DOHH2 (cell line): ENCODE results near the gene RAD51D.
A peak's percentile ranks its signal among the peaks of the same experiment; 100 is the strongest.
"Not testable (repeated sequence)": the region's sequence is repeated elsewhere in the genome, so short reads cannot be mapped to it uniquely, and the experiment has no call there.

Source experiments
- H3F3A ChIP-seq: fragments of 200-600 bp; sonication (generic), shearing (Covaris generic); 2 replicates; pipeline ENCODE4 v1.6.0; 2016; ENCODE audit warnings: antibody characterized with exemption, mild to moderate bottlenecking; ENCODE audit not compliant: control insufficient read depth, insufficient read depth
- H3K27ac ChIP-seq: fragments of 200-600 bp; sonication (generic); 2 replicates; pipeline ENCODE4 v1.5.1; 2014; ENCODE audit warnings: low read depth, mild to moderate bottlenecking, low read length, moderate library complexity
- H3K27me3 ChIP-seq: fragments of 200-600 bp; sonication (generic); 2 replicates; pipeline ENCODE4 v1.6.1; 2014; ENCODE audit warnings: mild to moderate bottlenecking, low read length, mixed read lengths; ENCODE audit not compliant: control insufficient read depth
- H3K36me3 ChIP-seq: fragments of 200-600 bp; sonication (generic); 2 replicates; pipeline ENCODE4 v1.6.1; 2014; ENCODE audit warnings: mild to moderate bottlenecking, low read length, moderate library complexity, mixed read lengths; ENCODE audit not compliant: control insufficient read depth
- H3K4me1 ChIP-seq: fragments of 200-600 bp; sonication (generic); 2 replicates; pipeline ENCODE4 v1.6.1; 2014; ENCODE audit warnings: mild to moderate bottlenecking, low read length, mixed read lengths; ENCODE audit not compliant: control insufficient read depth
- H3K4me2 ChIP-seq: fragments of 200-600 bp; sonication (generic); 2 replicates; pipeline ENCODE4 v1.6.0; 2014; ENCODE audit warnings: mild to moderate bottlenecking, low read length, moderate library complexity
- H3K4me3 ChIP-seq: fragments of 200-600 bp; sonication (generic); 2 replicates; pipeline ENCODE4 v1.5.1; 2014; ENCODE audit warnings: mild to moderate bottlenecking, low read length, mixed read lengths
- H3K79me2 ChIP-seq: fragments of 200-600 bp; sonication (generic); 2 replicates; pipeline ENCODE4 v1.6.1; 2014; ENCODE audit warnings: mild to moderate bottlenecking, low read length, mixed read lengths; ENCODE audit not compliant: control insufficient read depth
- H3K9me2 ChIP-seq: fragments of 200-600 bp; sonication (generic); replicated peaks from 2 replicates; pipeline ENCODE4 v1.6.1; 2014; ENCODE audit warnings: mild to moderate bottlenecking, low read length, mixed read lengths; ENCODE audit not compliant: control insufficient read depth
- H3K9me3 ChIP-seq: fragments of 200-600 bp; sonication (generic); 2 replicates; pipeline ENCODE4 v1.6.1; 2014; ENCODE audit warnings: antibody characterized with exemption, low read length, mixed read lengths; ENCODE audit not compliant: control insufficient read depth, insufficient read depth
- H4K20me1 ChIP-seq: fragments of 200-600 bp; sonication (generic); 2 replicates; pipeline ENCODE4 v1.6.0; 2014; ENCODE audit warnings: low read depth, mild to moderate bottlenecking, antibody characterized with exemption, low read length, moderate library complexity; ENCODE audit not compliant: control insufficient read depth, insufficient read depth
- CTCF ChIP-seq: fragments of 200-600 bp; sonication (generic); IDR thresholded peaks from one replicate; pipeline ENCODE4 v1.5.1; 2014; ENCODE audit warnings: antibody characterized with exemption, mild to moderate bottlenecking, low read depth, low read length; ENCODE audit not compliant: poor library complexity, severe bottlenecking
- EZH2phosphoT487 ChIP-seq: fragments of 200-600 bp; sonication (generic); IDR thresholded peaks from 2 replicates; pipeline ENCODE4 v1.6.1; 2017; ENCODE audit warnings: borderline replicate concordance, mild to moderate bottlenecking, antibody characterized with exemption, low read length, moderate library complexity, mixed read lengths

Gene RAD51D

GRCh38 chr17:35121315-35121714 lies 1.7 kb upstream of the RAD51D start, which contains the start of gene FNDC8:
Gene FNDC8, plus strand, starts transcription at chr17:35121615. Its CDS starts 79 bp downstream, at chr17:35121694.
- H3K9me3 ChIP-seq, result no peaks in the 10 kb centered on the region
- no peak within 1 kb of the TSS for H3K4me3 ChIP-seq
- H3K4me2 ChIP-seq, result no peak within 1 kb of the TSS
- peaks cover 22% of the 10 kb centered on the region for H3K36me3 ChIP-seq
- no peak for TF ChIP-seq CTCF
- no peak for TF ChIP-seq EZH2phosphoT487
- no peaks in the 10 kb centered on the region for H3F3A ChIP-seq
- H3K27me3 ChIP-seq, result no peaks in the 10 kb centered on the region
- H3K27ac ChIP-seq, result no peak within 1 kb of the TSS
- peaks cover 31% of the 10 kb centered on the region for H3K79me2 ChIP-seq
- H3K9me2 ChIP-seq, result no peaks in the 10 kb centered on the region
- peaks cover 19% of the 10 kb centered on the region for H3K4me1 ChIP-seq
- no peaks in the 10 kb centered on the region for H4K20me1 ChIP-seq

GRCh38 chr17:35117984-35118383 lies 1.7 kb downstream of the RAD51D start:
- Histone ChIP-seq H3K4me2 (peak overlapping the region; percentile 75), H3F3A (no peaks in the 10 kb centered on the region), H3K9me2 (no peaks in the 10 kb centered on the region), H3K4me1 (peaks cover 19% of the 10 kb centered on the region), H3K4me3 (peak overlapping the region; percentile 97), H3K79me2 (peaks cover 51% of the 10 kb centered on the region), H3K36me3 (peaks cover 28% of the 10 kb centered on the region), H4K20me1 (no peaks in the 10 kb centered on the region), H3K27me3 (no peaks in the 10 kb centered on the region), H3K9me3 (no peaks in the 10 kb centered on the region), H3K27ac (no peak overlapping the region)
- TF ChIP-seq EZH2phosphoT487 (no peak), CTCF (no peak)

- TF ChIP-seq CTCF (no peak), EZH2phosphoT487 (no peak)
- H3K27ac ChIP-seq, result no peak overlapping the region
- H3K4me1 ChIP-seq, result peaks cover 19% of the 10 kb centered on the region
- H3K79me2 ChIP-seq, result peaks cover 59% of the 10 kb centered on the region
- H3K27me3 ChIP-seq, result no peaks in the 10 kb centered on the region
- H3K36me3 ChIP-seq, result peaks cover 31% of the 10 kb centered on the region
- no peaks in the 10 kb centered on the region for H3K9me3 ChIP-seq
- H3K9me2 ChIP-seq, result no peaks in the 10 kb centered on the region
- H3K4me2 ChIP-seq, result no peak overlapping the region
- no peak overlapping the region for H3K4me3 ChIP-seq
- H4K20me1 ChIP-seq, result no peaks in the 10 kb centered on the region
- no peaks in the 10 kb centered on the region for H3F3A ChIP-seq
Observed at GRCh38 chr17:35116845-35117244, 2.8 kb downstream of the RAD51D start.

- not testable (repeated sequence) for H3K4me3 ChIP-seq, H3K4me1 ChIP-seq, H3K9me2 ChIP-seq, H3K4me2 ChIP-seq, H3K27ac ChIP-seq, H4K20me1 ChIP-seq, H3K9me3 ChIP-seq, H3K27me3 ChIP-seq, H3F3A ChIP-seq
- Histone ChIP-seq H3K79me2 (peaks cover 40% of the 10 kb centered on the region), H3K36me3 (peaks cover 26% of the 10 kb centered on the region)
Observed at GRCh38 chr17:35110791-35111190, 8.9 kb downstream of the RAD51D start.
